Cardiac fibroblast (primary cell): ENCODE measurements around the gene HOXA4.

Experiments used
- DNase-seq, 2 donors: peaks; one replicate each; pipeline versions ENCODE4 v3.0.0 to v3.0.0-alpha.2; 2010; ENCODE audit warnings: low read depth in 2 of 2
- H3K4me3 ChIP-seq, 2 donors: replicated peaks in 1 of 2; 1 replicate in 1 of 2; 2 replicates in 1 of 2; pipeline ENCODE4 v1.5.1; 2011; ENCODE audit warnings: low read depth in 2 of 2, low read length in 2 of 2, mild to moderate bottlenecking in 2 of 2, moderate library complexity in 1 of 2
- CTCF ChIP-seq: IDR thresholded peaks from one replicate; pipeline ENCODE4 v1.5.1; 2011; ENCODE audit warnings: low read depth, mild to moderate bottlenecking, low read length, inconsistent platforms

Gene HOXA4

GRCh38 chr7:27151341-27151930 is 20.9 kb upstream of the HOXA4 start:
- DNase-seq: no peak

GRCh38 chr7:27150568-27151340 is 20.2 kb upstream of the HOXA4 start:
- peak; percentile 51 for TF ChIP-seq CTCF
- DNase-seq: peak; percentile 59 to 69
- H3K4me3 ChIP-seq: peak overlapping the region; percentile 21 to 26

More at GRCh38 chr7:27151341-27151930, 20.9 kb upstream of the HOXA4 start:
- no peak for TF ChIP-seq CTCF
- peak overlapping the region; percentile 21 to 26 for H3K4me3 ChIP-seq

- no peak for DNase-seq
- peak overlapping the region in 1 of 2 donors; percentile 11 for H3K4me3 ChIP-seq
- TF ChIP-seq CTCF: no peak
Observed at GRCh38 chr7:27149842-27150567, 19.4 kb upstream of the HOXA4 start.

GRCh38 chr7:27148756-27149641 is 18.4 kb upstream of the HOXA4 start:
- H3K4me3 ChIP-seq: no peak overlapping the region
- no peak for TF ChIP-seq CTCF
- no peak for DNase-seq

- no peak for TF ChIP-seq CTCF
- no peak overlapping the region for H3K4me3 ChIP-seq
- no peak for DNase-seq
Observed at GRCh38 chr7:27148031-27148755, 17.6 kb upstream of the HOXA4 start.
